PC-9 (cell line): Measurements from ENCODE around the gene NOC4L.

Source experiments
- EZH2 ChIP-seq: fragments of 200-600 bp; sonication (generic); IDR thresholded peaks from 2 replicates; pipeline ENCODE4 v1.8.0; 2017; ENCODE audit warnings: antibody characterized with exemption, low read depth
- TF ChIP-seq, protein P1 (sequence below): fragments of 200-600 bp; sonication (generic); conservative IDR thresholded peaks from 2 replicates; pipeline ENCODE4 v1.6.1; 2017; ENCODE audit warnings: mixed run types, antibody characterized with exemption, mild to moderate bottlenecking, moderate library complexity

GRCh38 chr12:132163911-132164288, 19.6 kb downstream of the NOC4L start:
- TF ChIP-seq, protein P1, sequence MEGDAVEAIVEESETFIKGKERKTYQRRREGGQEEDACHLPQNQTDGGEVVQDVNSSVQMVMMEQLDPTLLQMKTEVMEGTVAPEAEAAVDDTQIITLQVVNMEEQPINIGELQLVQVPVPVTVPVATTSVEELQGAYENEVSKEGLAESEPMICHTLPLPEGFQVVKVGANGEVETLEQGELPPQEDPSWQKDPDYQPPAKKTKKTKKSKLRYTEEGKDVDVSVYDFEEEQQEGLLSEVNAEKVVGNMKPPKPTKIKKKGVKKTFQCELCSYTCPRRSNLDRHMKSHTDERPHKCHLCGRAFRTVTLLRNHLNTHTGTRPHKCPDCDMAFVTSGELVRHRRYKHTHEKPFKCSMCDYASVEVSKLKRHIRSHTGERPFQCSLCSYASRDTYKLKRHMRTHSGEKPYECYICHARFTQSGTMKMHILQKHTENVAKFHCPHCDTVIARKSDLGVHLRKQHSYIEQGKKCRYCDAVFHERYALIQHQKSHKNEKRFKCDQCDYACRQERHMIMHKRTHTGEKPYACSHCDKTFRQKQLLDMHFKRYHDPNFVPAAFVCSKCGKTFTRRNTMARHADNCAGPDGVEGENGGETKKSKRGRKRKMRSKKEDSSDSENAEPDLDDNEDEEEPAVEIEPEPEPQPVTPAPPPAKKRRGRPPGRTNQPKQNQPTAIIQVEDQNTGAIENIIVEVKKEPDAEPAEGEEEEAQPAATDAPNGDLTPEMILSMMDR, result no peak
- no peak for TF ChIP-seq EZH2
